Natural killer cell (primary cell): ENCODE results near the gene PLCB3. TPM values are rescaled to one million over a fixed set of nuclear protein-coding genes. Genes with fewer than 3 reads are reported as not detected.

ENCODE experiments used
- ATAC-seq, 3 donors: fragments of 150-1000 bp in 2 of 3; fragments of 200-7000 bp in 1 of 3; cut with Tn5 transposase; 1 replicate in 1 of 3; 2 replicates in 2 of 3; pipeline ENCODE4 v1.10.0; 2021; ENCODE audit warnings: mild to moderate bottlenecking in 2 of 3, moderate library complexity in 2 of 3
- DNase-seq, 2 donors: peaks; one replicate each; pipeline versions ENCODE4 v3.0.0 to v3.0.0-alpha.2; 2013 to 2021; ENCODE audit warnings: mixed read lengths in 1 of 2
- H3K27ac ChIP-seq: one replicate; pipeline ENCODE4 v1.5.1; 2013; ENCODE audit warnings: mild to moderate bottlenecking, low read length
- H3K27me3 ChIP-seq: one replicate; pipeline ENCODE4 v1.6.1; 2013; ENCODE audit warnings: low read length; ENCODE audit not compliant: control insufficient read depth, insufficient read depth
- H3K36me3 ChIP-seq: one replicate; pipeline ENCODE4 v1.6.1; 2013; ENCODE audit warnings: low read length; ENCODE audit not compliant: control insufficient read depth, insufficient read depth
- H3K4me1 ChIP-seq: one replicate; pipeline ENCODE4 v1.6.1; 2013; ENCODE audit warnings: low read length; ENCODE audit not compliant: control insufficient read depth, insufficient read depth
- H3K4me3 ChIP-seq: one replicate; pipeline ENCODE4 v1.5.1; 2013; ENCODE audit warnings: low read length
- H3K9me3 ChIP-seq: one replicate; pipeline ENCODE4 v1.6.1; 2013; ENCODE audit warnings: low read length; ENCODE audit not compliant: control insufficient read depth, insufficient read depth
- H3K27ac Mint-ChIP-seq, 2 donors: one replicate each; pipeline ENCODE4 v1.8.0; 2022; ENCODE audit warnings: mild to moderate bottlenecking in 2 of 2, mixed read lengths in 2 of 2, moderate library complexity in 1 of 2
- H3K27me3 Mint-ChIP-seq, 2 donors: one replicate each; pipeline ENCODE4 v1.8.0; 2022; ENCODE audit warnings: low read depth in 2 of 2, mixed read lengths in 2 of 2
- H3K36me3 Mint-ChIP-seq: one replicate; pipeline ENCODE4 v1.8.0; 2022; ENCODE audit warnings: mixed read lengths
- H3K4me1 Mint-ChIP-seq, 2 donors: one replicate each; pipeline ENCODE4 v1.8.0; 2022; ENCODE audit warnings: mixed read lengths in 2 of 2
- H3K4me3 Mint-ChIP-seq: one replicate; pipeline ENCODE4 v1.8.0; 2022; ENCODE audit warnings: mild to moderate bottlenecking, moderate library complexity, mixed read lengths
- H3K9me3 Mint-ChIP-seq, 2 donors: one replicate each; pipeline ENCODE4 v1.8.0; 2022; ENCODE audit warnings: mixed read lengths in 2 of 2
- CTCF ChIP-seq: fragments of 200-600 bp; IDR thresholded peaks from one replicate; pipeline ENCODE4 v1.8.0; 2022; ENCODE audit warnings: antibody characterized with exemption
- WGBS: methylation state at CpG from one replicate; pipeline ENCODE4 v1.1.7; 2013; ENCODE audit warnings: missing lambda C conversion rate; ENCODE audit not compliant: insufficient coverage; 5-methylcytosine and 5-hydroxymethylcytosine counted together
- intact Hi-C: fragments of 100-400 bp; cut with micrococcal nuclease; formaldehyde crosslinking; loops from one replicate; pipeline ENCODE4 v1.14.2; 2022
- total RNA-seq, 4 donors: library from RNA; stranded (reverse); fragments of 120-200 nt in 1 of 4; gene quantifications; one replicate each; pipeline versions ENCODE4 v1.2.3 to v1.2.4, GENCODE V29; 2013 to 2022

PLCB3 gene
- total RNA-seq, 3 donors from 2014 or later (not counting 1 experiment from before 2014, with no cell fraction given): 5.4 to 7.6 (median 5.5) TPM

GRCh38 chr11:64291752-64292459 lies 40.6 kb downstream of the PLCB3 start:
- peaks cover 29 to 39% of the 10 kb centered on the region in 2 donors for H3K27me3 Mint-ChIP-seq
- Histone ChIP-seq H3K27me3 (peaks cover 36% of the 10 kb centered on the region), H3K4me1 (peaks cover 11% of the 10 kb centered on the region), H3K9me3 (no peaks in the 10 kb centered on the region), H3K27ac (no peak overlapping the region), H3K4me3 (no peak overlapping the region), H3K36me3 (no peaks in the 10 kb centered on the region)
- H3K4me3 Mint-ChIP-seq: no peak overlapping the region
- H3K9me3 Mint-ChIP-seq: no peaks in the 10 kb centered on the region
- intact Hi-C loops: no loop called here
- DNase-seq (peak in 1 of 2 donors; percentile 54), ATAC-seq (peak; percentile 50 to 69 (median 61))
- H3K4me1 Mint-ChIP-seq: peaks cover 7 to 16% of the 10 kb centered on the region in 2 donors
- H3K27ac Mint-ChIP-seq: no peak overlapping the region
- under 1% methylated on average over 96 of the region's 96 CpGs for WGBS
- no peaks in the 10 kb centered on the region for H3K36me3 Mint-ChIP-seq
- TF ChIP-seq CTCF: no peak

GRCh38 chr11:64292460-64293254 lies 41.3 kb downstream of the PLCB3 start:
- H3K4me3 ChIP-seq: no peak overlapping the region
- H3K4me1 ChIP-seq: peaks cover 11% of the 10 kb centered on the region
- Mint-ChIP-seq H3K27ac (no peak overlapping the region), H3K9me3 (no peaks in the 10 kb centered on the region), H3K4me3 (peak overlapping the region; percentile 49), H3K27me3 (peaks cover 37 to 46% of the 10 kb centered on the region in 2 donors), H3K36me3 (no peaks in the 10 kb centered on the region), H3K4me1 (peaks cover 6 to 15% of the 10 kb centered on the region in 2 donors)
- H3K36me3 ChIP-seq: no peaks in the 10 kb centered on the region
- 35% methylated on average over 39 of the region's 42 CpGs for WGBS
- peak in 1 of 3 donors; percentile 10 for ATAC-seq
- no peak for TF ChIP-seq CTCF
- no peak overlapping the region for H3K27ac ChIP-seq
- H3K27me3 ChIP-seq: peaks cover 43% of the 10 kb centered on the region
- intact Hi-C loops: no loop called here
- no peaks in the 10 kb centered on the region for H3K9me3 ChIP-seq
- no peak for DNase-seq

GRCh38 chr11:64294774-64295173 lies 43.4 kb downstream of the PLCB3 start:
- H3K27me3 Mint-ChIP-seq: peaks cover 43 to 59% of the 10 kb centered on the region in 2 donors
- TF ChIP-seq CTCF: no peak
- H3K36me3 Mint-ChIP-seq: no peaks in the 10 kb centered on the region
- intact Hi-C loops: no loop called here
- H3K4me1 Mint-ChIP-seq: peaks cover 6 to 21% of the 10 kb centered on the region in 2 donors
- H3K9me3 Mint-ChIP-seq: no peaks in the 10 kb centered on the region
- Histone ChIP-seq H3K9me3 (no peaks in the 10 kb centered on the region), H3K4me3 (no peak overlapping the region), H3K36me3 (no peaks in the 10 kb centered on the region), H3K4me1 (peaks cover 16% of the 10 kb centered on the region), H3K27me3 (peaks cover 56% of the 10 kb centered on the region), H3K27ac (no peak overlapping the region)
- no peak overlapping the region for H3K27ac Mint-ChIP-seq
- WGBS: 70% methylated on average over 3 of the region's 3 CpGs
- DNase-seq: no peak
- no peak overlapping the region for H3K4me3 Mint-ChIP-seq
- ATAC-seq: no peak
